WTC11 (cell line): ENCODE measurements around the gene KLHL26.

ENCODE experiments used
- ATF1 ChIP-seq: sonication (generic); formaldehyde crosslinking; IDR thresholded peaks from 2 replicates; pipeline ENCODE4 v1.8.1; 2023; ENCODE audit warnings: mild to moderate bottlenecking, moderate library complexity, missing genetic modification reagents
- TF ChIP-seq, protein P1 (sequence below): fragments of 200-600 bp; IDR thresholded peaks from 2 replicates; pipeline ENCODE4 v1.8.0; 2022; ENCODE audit warnings: antibody characterized with exemption
- TF ChIP-seq, protein P2 (sequence below): sonication (generic); formaldehyde crosslinking; IDR thresholded peaks from 2 replicates; pipeline ENCODE4 v1.8.1; 2023; ENCODE audit warnings: mild to moderate bottlenecking, moderate library complexity, missing genetic modification reagents

DNA sequence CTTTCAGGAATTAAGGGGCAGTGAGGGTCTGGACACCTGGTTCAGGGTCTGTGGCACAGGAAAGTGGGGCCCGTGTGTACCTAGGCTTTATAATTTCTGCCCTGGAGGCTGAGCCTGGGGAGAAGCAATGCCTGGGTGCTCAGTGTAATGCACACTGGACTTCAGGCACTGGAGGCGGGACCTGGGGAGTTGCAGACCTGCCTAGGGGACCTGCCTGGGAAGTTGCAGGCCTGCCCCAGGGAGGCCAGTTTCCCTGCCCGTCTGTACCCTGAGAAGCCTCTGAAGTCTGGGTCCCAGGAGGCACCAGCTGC lies 26.6 kb upstream of the KLHL26 start:
- TF ChIP-seq, protein P1, sequence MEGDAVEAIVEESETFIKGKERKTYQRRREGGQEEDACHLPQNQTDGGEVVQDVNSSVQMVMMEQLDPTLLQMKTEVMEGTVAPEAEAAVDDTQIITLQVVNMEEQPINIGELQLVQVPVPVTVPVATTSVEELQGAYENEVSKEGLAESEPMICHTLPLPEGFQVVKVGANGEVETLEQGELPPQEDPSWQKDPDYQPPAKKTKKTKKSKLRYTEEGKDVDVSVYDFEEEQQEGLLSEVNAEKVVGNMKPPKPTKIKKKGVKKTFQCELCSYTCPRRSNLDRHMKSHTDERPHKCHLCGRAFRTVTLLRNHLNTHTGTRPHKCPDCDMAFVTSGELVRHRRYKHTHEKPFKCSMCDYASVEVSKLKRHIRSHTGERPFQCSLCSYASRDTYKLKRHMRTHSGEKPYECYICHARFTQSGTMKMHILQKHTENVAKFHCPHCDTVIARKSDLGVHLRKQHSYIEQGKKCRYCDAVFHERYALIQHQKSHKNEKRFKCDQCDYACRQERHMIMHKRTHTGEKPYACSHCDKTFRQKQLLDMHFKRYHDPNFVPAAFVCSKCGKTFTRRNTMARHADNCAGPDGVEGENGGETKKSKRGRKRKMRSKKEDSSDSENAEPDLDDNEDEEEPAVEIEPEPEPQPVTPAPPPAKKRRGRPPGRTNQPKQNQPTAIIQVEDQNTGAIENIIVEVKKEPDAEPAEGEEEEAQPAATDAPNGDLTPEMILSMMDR = no peak
- TF ChIP-seq ATF1 (CRISPR knock-in tag) = no peak
- TF ChIP-seq, protein P2, sequence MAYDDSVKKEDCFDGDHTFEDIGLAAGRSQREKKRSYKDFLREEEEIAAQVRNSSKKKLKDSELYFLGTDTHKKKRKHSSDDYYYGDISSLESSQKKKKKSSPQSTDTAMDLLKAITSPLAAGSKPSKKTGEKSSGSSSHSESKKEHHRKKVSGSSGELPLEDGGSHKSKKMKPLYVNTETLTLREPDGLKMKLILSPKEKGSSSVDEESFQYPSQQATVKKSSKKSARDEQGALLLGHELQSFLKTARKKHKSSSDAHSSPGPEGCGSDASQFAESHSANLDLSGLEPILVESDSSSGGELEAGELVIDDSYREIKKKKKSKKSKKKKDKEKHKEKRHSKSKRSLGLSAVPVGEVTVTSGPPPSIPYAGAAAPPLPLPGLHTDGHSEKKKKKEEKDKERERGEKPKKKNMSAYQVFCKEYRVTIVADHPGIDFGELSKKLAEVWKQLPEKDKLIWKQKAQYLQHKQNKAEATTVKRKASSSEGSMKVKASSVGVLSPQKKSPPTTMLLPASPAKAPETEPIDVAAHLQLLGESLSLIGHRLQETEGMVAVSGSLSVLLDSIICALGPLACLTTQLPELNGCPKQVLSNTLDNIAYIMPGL (CRISPR knock-in tag) = no peak
